Colonic mucosa (tissue), 4 donors: ENCODE measurements around the gene SPATA22. TPM values are rescaled to one million over a fixed set of nuclear protein-coding genes. Genes with fewer than 3 reads are reported as not detected.
"Not testable (repeated sequence)": the region's sequence is repeated elsewhere in the genome, so short reads cannot be mapped to it uniquely, and the experiment has no call there.

Experiments
- DNase-seq: peaks from one replicate; pipeline ENCODE4 v3.0.0-alpha.2; 2020
- H3K27ac ChIP-seq: fragments of 200-600 bp; one replicate; pipeline ENCODE4 v1.8.0; 2021
- H3K27me3 ChIP-seq: fragments of 200-600 bp; one replicate; pipeline ENCODE4 v1.8.0; 2021
- H3K36me3 ChIP-seq: fragments of 200-600 bp; one replicate; pipeline ENCODE4 v1.8.0; 2021
- H3K4me1 ChIP-seq: fragments of 200-600 bp; one replicate; pipeline ENCODE4 v1.8.0; 2021; ENCODE audit warnings: mild to moderate bottlenecking
- H3K4me3 ChIP-seq: fragments of 200-600 bp; one replicate; pipeline ENCODE4 v1.8.0; 2021
- H3K9ac ChIP-seq, 2 donors: one replicate each; pipeline ENCODE4 v1.7.0; 2013; ENCODE audit warnings: control low read depth in 2 of 2, low read depth in 2 of 2, low read length in 2 of 2
- H3K9me3 ChIP-seq: fragments of 200-600 bp; one replicate; pipeline ENCODE4 v1.8.0; 2021
- intact Hi-C: fragments of 100-400 bp; cut with DNase I; formaldehyde crosslinking; loops from one replicate; pipeline ENCODE4 v1.14.1; 2022
- total RNA-seq, 2 donors: library from RNA; stranded (reverse); fragmentation: NEBNext Ultra II Directional in 1 of 2; extraction: Animal tissue kit (Norgen Biotek cat#: 25700) in 1 of 2; gene quantifications; one replicate each; pipeline ENCODE4 v1.2.1, GENCODE V29; 2021
- TF ChIP-seq, protein P1 (sequence below): fragments of 200-600 bp; IDR thresholded peaks from one replicate; pipeline ENCODE4 v1.8.0; 2022; ENCODE audit warnings: antibody characterized with exemption, mild to moderate bottlenecking
- donor health status: healthy.
- donor health status: DM: no; HTN: no; CAD: no.
- donor health status: DM: no; HTN: no; CAD: no.

Gene SPATA22, protein sequence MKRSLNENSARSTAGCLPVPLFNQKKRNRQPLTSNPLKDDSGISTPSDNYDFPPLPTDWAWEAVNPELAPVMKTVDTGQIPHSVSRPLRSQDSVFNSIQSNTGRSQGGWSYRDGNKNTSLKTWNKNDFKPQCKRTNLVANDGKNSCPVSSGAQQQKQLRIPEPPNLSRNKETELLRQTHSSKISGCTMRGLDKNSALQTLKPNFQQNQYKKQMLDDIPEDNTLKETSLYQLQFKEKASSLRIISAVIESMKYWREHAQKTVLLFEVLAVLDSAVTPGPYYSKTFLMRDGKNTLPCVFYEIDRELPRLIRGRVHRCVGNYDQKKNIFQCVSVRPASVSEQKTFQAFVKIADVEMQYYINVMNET
- not detected for total RNA-seq

DNA sequence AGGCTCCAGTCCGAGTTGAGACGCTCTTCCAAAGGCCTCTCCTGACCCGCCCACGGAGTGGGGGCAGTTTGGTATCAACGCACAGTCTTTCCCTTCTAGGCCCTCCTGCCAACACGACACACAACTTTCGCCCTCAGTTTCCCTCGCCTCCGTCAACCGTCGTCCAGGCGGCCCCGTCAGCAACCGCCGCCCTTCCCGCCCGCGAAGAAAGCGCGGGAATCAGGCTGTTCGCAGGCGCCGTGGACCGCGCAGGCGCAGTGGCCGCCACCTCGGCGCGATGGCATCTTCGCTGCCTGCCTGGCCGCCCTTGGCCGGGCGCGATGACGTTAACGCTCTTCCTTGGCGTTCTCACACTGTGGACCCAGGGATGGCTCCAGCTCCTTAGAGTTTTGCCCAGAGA is at the start of gene SPATA22:
TSS of gene SPATA22 (minus strand) at position 221 of the 400 bp plus-strand sequence. CDS start 2,494 bp downstream, outside the sequence.
- DNase-seq, result no peak
- TF ChIP-seq, protein P1, sequence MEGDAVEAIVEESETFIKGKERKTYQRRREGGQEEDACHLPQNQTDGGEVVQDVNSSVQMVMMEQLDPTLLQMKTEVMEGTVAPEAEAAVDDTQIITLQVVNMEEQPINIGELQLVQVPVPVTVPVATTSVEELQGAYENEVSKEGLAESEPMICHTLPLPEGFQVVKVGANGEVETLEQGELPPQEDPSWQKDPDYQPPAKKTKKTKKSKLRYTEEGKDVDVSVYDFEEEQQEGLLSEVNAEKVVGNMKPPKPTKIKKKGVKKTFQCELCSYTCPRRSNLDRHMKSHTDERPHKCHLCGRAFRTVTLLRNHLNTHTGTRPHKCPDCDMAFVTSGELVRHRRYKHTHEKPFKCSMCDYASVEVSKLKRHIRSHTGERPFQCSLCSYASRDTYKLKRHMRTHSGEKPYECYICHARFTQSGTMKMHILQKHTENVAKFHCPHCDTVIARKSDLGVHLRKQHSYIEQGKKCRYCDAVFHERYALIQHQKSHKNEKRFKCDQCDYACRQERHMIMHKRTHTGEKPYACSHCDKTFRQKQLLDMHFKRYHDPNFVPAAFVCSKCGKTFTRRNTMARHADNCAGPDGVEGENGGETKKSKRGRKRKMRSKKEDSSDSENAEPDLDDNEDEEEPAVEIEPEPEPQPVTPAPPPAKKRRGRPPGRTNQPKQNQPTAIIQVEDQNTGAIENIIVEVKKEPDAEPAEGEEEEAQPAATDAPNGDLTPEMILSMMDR, result no peak
- no peaks in the 10 kb centered on the region for H3K27me3 ChIP-seq
- H3K9ac ChIP-seq, result no peak within 1 kb of the TSS
- intact Hi-C loops, result no loop called here
- H3K36me3 ChIP-seq, result no peaks in the 10 kb centered on the region
- no peak within 1 kb of the TSS for H3K27ac ChIP-seq
- H3K4me3 ChIP-seq, result no peak within 1 kb of the TSS
- no peaks in the 10 kb centered on the region for H3K4me1 ChIP-seq
- H3K9me3 ChIP-seq, result no peaks in the 10 kb centered on the region

DNA sequence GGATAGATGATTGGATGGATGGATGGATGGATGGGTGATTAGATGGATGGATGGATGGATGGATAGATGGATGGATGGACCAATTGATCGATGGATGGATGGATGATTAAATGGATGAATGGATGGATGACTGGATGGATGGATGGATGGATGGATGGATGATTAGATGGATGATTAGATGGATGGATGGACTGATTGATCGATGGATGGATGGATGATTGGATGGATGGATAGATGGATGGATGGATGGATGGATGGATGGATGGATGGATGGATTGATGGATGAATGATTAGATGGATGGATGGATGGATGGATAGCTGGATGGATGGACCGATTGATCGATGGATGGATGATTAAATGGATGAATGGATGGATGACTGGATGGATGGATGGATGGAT is 47.9 kb upstream of the SPATA22 start:
- DNase-seq, H3K9me3 ChIP-seq, H3K4me1 ChIP-seq, intact Hi-C loops, H3K27me3 ChIP-seq, H3K4me3 ChIP-seq, H3K9ac ChIP-seq, H3K36me3 ChIP-seq, H3K27ac ChIP-seq: not testable (repeated sequence)

DNA sequence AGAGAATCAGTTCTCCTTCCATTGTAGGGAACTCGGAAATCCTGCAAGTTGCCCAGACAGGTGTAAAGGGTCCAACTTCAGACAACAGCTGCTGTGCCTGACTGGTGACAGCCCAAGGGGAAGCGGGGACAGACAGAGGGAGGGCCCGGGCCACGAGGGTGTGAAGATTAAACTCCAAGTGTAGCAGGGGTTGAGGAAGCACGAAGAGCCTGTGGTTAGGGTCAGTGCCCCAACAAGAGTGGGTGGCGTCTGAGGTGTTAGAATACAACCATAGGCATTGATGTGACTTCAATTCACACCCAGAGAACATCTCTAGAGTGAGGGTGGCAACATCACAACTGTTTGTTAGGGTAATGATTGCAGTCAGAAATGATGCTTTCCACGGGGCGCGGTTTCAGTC is 43.3 kb upstream of the SPATA22 start:
- Histone ChIP-seq H3K4me1 (no peaks in the 10 kb centered on the region), H3K9ac (no peak overlapping the region), H3K36me3 (no peaks in the 10 kb centered on the region), H3K27ac (no peak overlapping the region), H3K4me3 (no peak overlapping the region), H3K9me3 (no peaks in the 10 kb centered on the region), H3K27me3 (no peaks in the 10 kb centered on the region)
- intact Hi-C loops, result no loop called here
- no peak for DNase-seq
- TF ChIP-seq, protein P1, result no peak

DNA sequence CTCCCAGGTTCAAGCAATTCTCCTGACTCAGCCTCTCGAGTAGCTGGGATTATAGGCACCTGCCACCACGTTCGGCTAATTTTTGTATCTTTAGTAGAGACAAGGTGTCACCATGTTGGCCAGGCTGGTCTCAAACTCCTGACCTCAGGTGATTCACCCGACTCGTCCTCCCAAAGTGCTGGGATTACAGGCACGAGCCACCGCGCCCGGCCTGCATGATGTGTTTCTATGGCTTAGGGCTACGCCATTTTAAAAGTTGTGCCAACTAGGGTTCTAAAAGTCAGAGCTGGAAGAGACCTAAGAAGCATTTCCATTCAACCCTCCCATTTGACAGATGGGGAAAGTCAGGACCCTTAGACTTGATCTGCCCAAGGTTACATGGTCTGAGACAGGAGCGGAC is 42.5 kb upstream of the SPATA22 start:
- H3K4me1 ChIP-seq, intact Hi-C loops, H3K36me3 ChIP-seq, H3K4me3 ChIP-seq, H3K27me3 ChIP-seq, H3K27ac ChIP-seq, H3K9ac ChIP-seq, H3K9me3 ChIP-seq, DNase-seq: not testable (repeated sequence)

DNA sequence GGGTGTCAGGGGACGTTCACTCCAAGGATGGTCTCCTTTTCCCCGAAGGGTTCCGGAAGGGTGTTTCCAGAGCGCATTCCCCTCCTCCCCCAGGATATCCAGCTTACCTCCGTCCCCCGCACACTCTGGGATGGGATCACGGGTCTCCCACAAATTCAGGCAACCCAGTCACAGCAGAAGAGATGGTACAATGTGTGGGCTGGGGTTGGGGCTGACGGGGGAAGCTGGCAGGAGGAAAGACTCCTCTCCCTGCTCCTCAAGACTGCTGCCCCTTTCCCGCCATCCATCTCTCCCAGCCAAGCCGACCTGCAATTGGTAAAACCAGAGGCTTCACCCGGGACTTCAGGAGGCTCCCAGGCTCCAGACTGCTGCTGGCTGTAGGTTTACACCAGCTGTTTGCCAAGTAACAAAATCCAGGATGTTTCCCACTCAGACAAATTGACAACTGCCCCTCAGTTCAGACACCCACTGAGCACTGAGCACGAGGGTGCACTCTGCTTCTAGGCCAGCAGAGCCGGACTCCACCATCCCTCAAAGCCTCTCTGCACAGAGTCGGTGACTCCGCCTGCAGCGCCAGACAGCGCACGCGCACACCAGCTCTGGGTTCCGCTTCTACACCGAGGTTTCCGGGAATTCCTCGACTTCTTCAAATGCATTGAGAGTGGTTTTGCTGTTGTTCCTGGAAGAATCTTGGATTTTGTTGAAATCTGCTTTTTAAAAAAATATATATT is 41.9 kb upstream of the SPATA22 start:
- Histone ChIP-seq H3K9me3 (no peaks in the 10 kb centered on the region), H3K27ac (no peak overlapping the region), H3K9ac (peak overlapping the region in 1 of 2 donors; percentile 24), H3K27me3 (no peaks in the 10 kb centered on the region), H3K4me3 (no peak overlapping the region), H3K36me3 (no peaks in the 10 kb centered on the region), H3K4me1 (no peaks in the 10 kb centered on the region)
- TF ChIP-seq, protein P1, result no peak
- intact Hi-C loops, result no loop called here
- DNase-seq, result no peak

DNA sequence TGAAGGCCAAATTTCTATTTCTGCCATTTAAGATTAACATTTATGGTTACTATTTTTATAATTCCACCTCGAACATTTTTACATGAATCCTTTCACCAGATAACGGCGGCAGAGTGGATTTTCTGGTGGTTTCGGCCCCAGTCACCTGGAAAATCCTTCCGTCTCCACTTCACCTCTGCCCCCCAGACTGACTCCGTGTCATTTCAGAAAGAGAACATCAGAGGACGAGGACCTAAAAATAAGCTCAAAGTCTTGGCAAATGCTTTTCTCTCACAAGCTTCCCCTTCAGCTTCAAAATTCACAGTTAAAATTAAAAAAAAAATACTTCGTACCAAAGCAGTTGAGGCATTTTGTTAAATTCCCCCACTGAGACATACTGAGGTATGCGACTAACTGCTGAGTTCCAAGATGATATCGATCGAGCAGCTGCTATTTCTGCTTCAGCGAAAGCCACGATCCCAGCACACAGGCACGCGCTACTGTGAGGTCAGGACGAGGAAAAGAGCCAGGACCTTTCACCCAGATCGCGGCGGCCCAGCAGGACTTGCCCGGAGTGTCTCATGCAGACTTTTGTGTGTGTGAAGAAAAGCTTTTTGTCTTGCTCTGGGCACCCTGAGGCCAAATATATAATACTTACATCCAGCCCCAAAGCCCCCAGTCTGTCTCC is 41.0 kb upstream of the SPATA22 start:
- no peak overlapping the region for H3K27ac ChIP-seq
- no peak overlapping the region for H3K4me3 ChIP-seq
- H3K9me3 ChIP-seq, result no peaks in the 10 kb centered on the region
- H3K4me1 ChIP-seq, result no peaks in the 10 kb centered on the region
- intact Hi-C loops, result no loop called here
- no peaks in the 10 kb centered on the region for H3K27me3 ChIP-seq
- no peak overlapping the region for H3K9ac ChIP-seq
- no peaks in the 10 kb centered on the region for H3K36me3 ChIP-seq
- TF ChIP-seq, protein P1, result no peak
- DNase-seq, result peak; percentile 38
